Measurements from ENCODE around the gene RELB.

- no peak for TF ChIP-seq CTCF (conservative IDR thresholded peaks at IDR 0.05 in 1 of 2, IDR thresholded peaks at IDR 0.05 in 1 of 2; ENCODE audit: extremely low read depth in 1 of 2, insufficient read depth in 1 of 2, low read depth in 1 of 2, low read length in 2 of 2)
- no peak for TF ChIP-seq EZH2 (IDR thresholded peaks at IDR 0.05; ENCODE audit: borderline replicate concordance, low read length)
Measured at GRCh38 chr19:45068041-45068440, 66.8 kb downstream of the RELB start.

Data from mammary epithelial cell (primary cell).